C1 segment of cervical spinal cord (tissue), 14 donors: ENCODE measurements around the gene TNFRSF14.

Experiments used
- DNase-seq, 14 donors: peaks; one replicate each; lab custom pipeline; 2025; lab: John Stamatoyannopoulos, UW

TNFRSF14 gene

DNA sequence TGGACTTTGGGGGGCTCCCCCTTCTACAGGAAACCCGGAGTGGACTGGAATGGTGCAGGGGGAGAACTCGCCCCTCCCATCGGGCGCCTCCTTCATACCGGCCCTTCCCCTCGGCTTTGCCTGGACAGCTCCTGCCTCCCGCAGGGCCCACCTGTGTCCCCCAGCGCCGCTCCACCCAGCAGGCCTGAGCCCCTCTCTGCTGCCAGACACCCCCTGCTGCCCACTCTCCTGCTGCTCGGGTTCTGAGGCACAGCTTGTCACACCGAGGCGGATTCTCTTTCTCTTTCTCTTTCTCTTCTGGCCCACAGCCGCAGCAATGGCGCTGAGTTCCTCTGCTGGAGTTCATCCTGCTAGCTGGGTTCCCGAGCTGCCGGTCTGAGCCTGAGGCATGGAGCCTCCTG, at the start of gene TNFRSF14:
TNFRSF14 (plus strand) TSS at position 95 of the 401 bp plus-strand sequence; CDS start at position 389, 294 bp downstream.
- peak in 7 of 14 donors; percentile 32 to 65 (median 52) for DNase-seq

DNA sequence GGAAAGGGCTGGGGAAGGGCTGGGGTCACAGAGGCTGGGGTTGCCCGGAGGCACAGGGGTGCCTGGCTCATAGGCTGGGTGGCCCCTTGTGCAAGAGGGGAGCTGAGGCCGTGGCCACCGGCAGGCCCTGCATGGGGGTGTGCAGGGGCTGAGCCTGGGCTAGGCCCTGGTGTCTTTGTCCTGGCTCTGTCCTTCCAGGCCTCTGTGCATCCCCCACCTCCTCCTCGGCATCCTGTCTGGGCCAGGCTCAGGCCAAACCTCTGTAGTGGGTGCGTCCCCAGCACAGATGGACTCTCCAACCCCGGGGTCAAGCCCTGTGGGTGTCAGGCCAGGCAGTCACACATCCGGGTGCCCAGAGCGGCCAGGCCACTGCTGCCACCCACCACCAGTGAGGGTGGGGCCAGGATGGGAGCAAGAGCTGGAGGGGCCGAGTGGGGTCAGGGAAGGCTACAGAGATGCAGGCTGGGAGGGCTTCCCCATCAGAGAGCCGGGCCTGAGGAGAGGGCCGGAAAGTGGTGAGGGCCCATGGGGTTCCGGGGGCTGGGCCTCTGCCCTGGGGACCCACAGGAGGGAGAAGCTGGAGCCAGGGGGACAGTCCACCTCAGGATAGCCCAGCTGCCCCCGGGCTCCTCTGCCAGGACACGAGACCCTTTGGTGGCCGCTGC, 49.1 kb upstream of the TNFRSF14 start:
- DNase-seq = no peak

DNA sequence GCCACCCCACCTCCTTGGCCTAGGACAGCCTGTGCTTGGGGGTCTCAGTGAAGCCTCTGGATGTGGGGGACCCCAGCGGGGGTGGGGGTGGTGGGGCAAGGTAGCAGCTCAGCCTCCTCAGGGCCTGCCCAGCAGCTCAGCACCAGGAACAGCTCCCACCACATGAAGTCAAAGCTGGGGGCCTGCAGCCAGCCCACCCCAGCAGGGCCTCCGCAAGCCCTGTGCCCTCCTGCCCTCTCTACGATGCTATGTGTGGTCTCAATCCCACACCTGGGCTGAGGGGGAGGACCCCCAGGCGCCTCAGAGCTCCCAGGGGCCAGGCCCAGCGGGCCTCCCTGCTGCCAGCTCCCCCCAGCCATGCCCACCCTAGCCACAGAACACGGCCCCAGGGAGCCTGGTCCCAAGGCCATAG, 48.4 kb upstream of the TNFRSF14 start:
- DNase-seq = no peak

DNA sequence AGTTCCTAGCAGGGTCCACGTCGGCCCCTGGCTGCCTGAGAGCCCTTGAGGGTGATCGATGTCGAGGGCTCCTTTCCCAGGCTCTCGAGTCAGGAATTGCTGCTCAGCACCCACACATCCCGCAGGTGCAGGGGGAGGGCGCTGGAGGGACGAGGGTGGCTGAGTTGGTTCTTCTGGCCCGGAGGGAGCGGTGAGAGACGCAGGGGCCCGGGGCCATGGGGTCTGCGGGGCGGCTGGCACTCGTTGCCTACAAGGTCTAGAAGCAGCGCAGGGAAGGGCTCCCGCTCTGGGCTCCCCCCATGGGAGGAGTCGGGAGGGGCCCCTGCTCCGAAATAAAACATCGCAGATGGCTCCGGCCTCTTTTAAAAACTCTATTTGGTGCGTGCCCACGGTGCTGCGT, 48.0 kb upstream of the TNFRSF14 start:
- no peak for DNase-seq

- DNase-seq = no peak
Measured at GRCh38 chr1:2508751-2509150, 47.4 kb upstream of the TNFRSF14 start.

DNA sequence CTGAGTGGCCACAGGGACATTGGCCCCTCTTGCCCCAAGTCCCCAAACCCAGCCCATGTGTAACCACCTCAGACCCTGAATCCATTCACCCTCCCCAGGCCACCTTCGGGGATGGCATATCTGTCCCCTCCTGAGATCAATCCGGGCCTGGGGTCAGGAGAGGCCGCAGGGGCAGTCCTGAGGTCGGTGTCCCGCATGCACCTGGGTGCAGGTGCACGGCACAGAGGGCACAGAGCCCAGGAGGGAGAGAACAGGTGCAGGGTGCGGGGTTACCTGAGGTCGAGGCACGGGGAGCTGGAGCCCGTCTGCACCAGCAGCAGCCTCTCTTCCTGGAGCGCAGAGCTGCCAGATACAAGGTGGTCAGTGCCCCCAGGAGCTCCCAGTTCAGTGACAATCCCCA, 46.6 kb upstream of the TNFRSF14 start:
- no peak for DNase-seq

- DNase-seq = no peak
Measured at GRCh38 chr1:2510366-2511155, 45.6 kb upstream of the TNFRSF14 start.

DNA sequence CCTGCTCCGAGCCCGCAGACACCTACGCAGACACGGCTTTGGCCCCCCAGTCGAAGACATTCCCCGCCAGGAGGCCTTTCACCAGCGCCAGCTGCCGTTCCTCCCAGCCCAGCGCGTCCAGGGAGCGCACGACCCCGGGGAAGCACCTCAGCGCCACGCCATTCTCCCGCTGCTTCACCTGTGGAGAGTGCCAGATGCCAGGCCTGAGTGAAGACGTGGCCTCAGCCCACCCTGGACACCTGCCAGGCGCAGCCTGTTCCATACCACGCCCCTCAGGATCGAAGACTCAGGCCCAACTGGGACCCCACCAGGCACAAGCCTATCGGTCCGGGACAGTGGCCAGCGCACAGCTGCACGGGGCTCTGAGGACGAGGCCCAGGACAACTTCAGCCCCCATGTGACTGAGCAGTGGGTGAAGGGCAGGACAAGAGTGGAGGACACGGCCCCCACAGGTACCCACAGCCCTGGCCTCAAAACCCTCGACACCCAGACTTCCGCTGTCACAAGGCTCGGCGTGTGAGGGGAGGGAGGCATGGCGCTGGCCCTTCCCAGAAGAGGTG, 43.2 kb upstream of the TNFRSF14 start:
- DNase-seq = no peak

DNA sequence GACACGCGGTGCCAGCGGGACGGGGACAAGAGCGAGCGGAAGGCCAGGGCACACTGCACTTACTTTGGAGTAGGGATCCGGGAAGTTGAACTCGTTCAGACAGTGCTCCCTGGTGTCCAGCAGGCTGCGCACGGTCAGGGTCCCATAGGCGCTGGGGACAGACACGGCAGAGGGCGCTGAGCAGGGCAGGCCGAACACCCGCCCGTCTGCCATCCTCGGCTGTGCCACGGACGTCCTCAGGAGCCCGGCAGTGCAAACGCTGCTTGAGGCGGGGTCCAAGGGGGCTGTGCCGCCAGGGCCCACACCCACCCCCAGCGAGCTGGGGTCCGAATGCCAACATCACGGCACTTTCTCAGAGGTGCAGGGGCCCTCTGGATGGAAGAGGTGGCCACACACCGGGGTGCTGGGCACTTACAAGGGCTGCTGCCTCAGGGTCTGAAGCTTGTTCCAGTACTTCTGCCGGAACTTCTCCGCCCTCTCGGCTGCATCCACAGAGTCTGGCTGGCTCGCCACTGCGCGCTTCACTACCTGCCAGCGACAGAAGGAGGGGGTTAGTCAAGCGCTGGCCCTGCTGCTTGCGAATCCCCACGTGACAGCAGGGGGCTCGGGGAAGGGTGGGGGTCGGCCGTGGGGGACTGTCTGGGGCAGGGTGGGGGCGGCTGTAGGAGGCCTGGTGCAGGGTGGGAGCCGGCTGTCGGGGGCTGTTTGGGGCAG, 42.1 kb upstream of the TNFRSF14 start:
- DNase-seq = no peak

DNA sequence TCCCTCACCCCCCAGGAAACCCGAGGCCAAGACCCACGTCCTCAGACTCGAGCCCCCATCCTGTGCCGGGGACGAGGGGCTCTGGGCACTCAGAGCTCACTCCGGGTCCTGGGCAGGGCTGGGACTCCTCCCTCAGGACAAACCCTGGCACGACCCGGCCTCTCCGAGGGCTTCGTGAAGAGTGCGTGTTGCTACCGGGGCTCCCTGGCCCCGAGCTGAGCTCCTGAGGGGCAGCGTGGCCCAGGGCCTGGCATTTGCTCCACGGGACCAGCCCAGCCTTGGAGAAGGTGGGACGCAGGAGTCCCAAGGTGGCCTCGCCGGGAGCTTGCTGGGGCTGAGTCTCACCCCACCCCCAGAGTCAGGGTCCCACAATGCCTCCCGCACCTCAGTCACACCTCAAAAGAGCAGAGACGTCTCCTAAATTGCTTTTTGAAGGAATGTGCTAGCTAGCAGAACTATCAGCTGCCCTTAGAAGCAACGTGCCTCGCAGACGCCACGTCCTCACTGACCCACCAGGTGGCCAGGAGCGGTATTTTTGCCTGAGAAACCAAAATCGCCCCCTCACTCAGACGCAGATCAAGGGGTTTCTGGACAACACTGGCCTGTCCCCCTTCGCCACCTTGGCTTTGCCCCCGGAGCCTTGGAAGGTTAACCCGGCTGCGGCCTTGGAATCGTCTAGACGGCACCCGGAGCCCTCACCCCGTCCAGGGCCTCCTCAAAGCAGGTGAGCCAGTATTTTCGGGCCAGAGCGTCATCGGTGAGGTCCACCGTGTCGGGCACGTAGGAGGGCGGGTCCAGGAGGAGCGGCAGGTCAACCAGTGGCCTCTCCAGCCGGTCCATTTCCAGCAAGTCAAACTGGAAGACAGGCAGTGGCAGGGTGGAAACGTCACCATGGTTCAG, 41.1 kb upstream of the TNFRSF14 start:
- no peak for DNase-seq

DNA sequence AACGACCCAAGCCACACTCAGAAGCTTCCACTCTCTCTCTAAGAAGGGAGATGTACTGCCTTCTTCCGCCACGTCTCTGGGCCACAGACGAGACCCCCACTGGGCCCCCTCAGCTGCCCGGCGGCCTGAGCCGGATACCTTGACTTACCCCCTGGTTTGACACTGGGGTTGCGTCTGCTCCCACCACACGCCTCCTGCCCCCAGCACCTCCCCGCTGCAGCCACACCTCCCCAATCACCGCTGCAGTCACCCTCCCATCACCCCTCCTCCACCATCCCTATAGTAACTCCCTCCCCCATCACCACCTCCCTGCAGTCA, 40.4 kb upstream of the TNFRSF14 start:
- no peak for DNase-seq

DNA sequence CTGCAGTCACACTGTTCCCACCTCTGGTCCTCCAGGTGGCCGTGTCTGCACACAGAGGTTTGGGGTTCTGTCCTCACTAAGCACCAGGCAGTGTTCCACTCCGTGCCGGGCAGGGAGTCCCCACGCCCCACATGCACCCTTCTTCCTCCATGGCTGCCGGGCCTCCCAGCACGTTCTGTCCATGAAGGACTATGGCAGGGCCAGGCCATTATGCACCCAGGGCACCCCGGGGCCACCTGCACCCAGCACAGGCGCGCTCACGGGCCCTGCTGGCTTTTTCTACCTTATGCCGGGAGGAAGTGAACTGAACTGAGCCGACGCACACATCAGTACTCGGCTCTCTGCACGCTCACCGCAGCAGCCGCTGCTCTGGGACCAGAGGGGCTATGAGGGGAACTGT, 40.0 kb upstream of the TNFRSF14 start:
- DNase-seq = no peak

- no peak for DNase-seq
Measured at GRCh38 chr1:2516946-2517345, 39.2 kb upstream of the TNFRSF14 start.

DNA sequence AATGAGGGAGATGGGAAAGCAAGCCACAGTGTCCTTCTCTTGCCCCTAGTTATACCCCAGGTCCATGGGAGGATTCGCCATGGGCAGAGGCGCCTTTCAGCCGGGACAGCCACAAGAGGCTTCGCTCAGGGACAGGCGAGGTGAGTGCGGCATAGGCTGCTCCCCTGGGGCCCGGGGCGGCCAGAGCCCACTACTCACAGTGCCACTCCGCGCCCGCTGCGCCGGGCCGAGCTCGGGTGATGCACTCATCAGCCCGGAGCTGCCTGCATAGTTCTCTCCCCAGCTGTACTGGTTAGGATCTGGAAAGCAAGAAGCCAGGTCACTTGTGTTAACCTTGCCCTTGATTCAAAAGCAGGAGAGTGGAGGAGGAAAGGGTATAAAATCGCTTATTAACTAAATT, 38.2 kb upstream of the TNFRSF14 start:
- no peak for DNase-seq

- DNase-seq = no peak
Measured at GRCh38 chr1:2518528-2518927, 37.6 kb upstream of the TNFRSF14 start.

DNA sequence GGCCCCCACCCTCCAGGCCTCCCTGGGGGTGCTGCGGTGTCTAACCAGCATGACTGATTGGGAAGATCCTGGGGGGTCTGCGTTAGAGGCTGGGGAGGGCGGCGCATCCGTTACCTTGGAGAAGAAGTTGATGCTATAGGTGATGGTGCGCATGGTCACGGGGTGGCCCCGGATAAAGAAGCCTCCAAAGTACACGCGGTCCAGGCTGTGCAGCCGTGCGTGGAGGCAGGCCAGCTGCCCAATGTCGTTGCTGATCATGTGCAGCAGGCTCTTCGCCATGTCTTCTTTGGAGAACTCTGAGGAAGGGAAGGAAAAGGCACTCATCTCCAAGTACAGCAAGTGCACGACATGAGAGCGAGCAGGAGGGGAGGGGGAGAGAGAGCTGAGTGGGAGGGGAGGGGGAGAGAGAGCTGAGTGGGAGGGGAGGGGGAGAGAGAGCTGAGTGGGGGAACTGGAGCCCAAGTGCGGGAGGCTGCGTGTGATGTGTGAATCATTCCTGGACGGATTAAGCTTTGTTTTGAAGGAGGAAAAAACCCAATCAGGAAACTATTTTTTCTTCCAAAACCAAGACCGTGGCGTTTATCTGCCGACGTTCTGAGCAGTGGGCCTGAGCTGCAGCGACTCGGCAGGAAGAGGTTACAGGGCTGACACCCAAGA, 37.0 kb upstream of the TNFRSF14 start:
- no peak for DNase-seq

- DNase-seq = no peak
Measured at GRCh38 chr1:2519729-2520128, 36.4 kb upstream of the TNFRSF14 start.

DNA sequence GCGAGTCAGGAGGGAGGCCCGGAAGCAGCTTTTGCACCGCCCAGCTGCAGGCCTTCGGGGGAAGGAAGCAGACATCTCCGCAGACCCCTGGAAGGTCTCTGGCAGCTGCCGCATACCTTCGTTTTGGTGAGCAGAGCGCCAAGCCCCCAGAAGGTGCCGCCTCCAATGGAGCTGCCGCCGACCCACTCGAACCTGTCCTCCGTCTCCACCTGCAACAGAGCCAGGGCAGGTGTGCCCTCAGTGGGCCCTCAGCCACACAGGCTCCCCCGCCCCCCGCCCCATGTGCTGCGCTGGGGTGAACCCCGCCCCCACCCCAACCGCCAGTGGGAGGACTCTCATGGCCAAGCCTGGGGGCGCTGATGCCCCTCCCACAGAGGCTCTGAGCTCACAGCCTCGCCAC, 36.0 kb upstream of the TNFRSF14 start:
- no peak for DNase-seq

DNA sequence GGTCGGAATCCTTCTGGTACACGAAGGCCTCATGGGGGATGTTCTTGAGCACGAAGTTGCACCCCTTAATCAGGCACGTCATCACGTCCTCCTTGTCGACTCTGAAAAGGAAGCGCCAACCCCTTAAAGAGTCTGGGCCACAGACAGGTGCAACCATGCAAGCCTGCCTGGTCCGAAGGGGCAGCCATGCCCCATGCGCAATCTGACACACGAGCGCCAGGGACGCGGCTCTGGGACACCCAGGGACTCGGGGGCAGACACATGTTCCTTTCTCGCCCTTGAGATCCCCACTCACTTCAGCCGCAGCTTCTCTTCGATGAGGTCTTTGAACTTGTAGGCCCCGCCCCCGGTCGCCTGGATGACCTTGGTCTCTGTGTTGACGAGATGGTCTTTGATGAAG, 35.4 kb upstream of the TNFRSF14 start:
- DNase-seq = no peak

- no peak for DNase-seq
Measured at GRCh38 chr1:2522230-2522629, 33.9 kb upstream of the TNFRSF14 start.
